NCI-H82 treated with DMSO at 0.1 percent for 48 hours (cell line): ENCODE results near the gene SPATA32.
A peak's percentile ranks its signal among the peaks of the same experiment; 100 is the strongest.

Experiments used
- DNase-seq: peaks from one replicate; lab custom pipeline; 2025; ENCODE audit not compliant: unreplicated experiment; lab: John Stamatoyannopoulos, UW

The SPATA32 gene

DNA sequence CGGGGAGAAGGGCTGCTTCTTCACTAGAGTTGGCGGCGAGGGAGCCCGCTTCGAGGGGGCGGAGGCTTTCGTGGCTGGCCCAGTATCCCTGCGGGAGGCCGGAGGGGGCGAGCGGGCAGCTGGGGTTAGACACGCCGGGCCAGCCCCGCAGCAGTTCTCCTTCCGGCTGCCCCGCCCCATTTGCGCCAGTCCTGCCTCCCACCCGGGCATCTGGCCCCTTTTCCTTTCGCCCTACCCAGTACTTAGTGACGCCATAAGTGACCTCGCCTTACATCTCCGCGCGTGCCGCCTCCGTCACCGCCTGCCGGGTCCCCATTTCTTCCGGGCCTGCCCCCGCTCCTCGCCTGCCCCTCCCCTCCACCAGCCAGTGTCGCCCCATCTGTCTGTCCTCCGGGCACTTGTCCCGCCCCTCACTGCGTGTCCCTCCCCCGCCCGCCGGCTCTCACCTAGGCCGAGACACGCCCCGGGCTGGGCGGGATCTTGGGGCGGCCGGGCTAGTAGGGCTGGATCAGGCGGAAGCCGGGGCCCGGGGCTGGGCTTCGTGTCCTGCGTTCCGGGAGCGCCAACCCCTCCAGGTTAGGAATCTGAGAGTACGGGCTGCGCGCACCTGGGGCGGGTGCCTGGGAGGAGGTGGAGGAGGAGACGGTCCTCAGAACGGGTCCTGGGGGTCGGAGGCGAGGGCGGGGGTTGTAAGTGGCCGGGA lies 14.3 kb downstream of the SPATA32 start:
- DNase-seq = peak; percentile 94

DNA sequence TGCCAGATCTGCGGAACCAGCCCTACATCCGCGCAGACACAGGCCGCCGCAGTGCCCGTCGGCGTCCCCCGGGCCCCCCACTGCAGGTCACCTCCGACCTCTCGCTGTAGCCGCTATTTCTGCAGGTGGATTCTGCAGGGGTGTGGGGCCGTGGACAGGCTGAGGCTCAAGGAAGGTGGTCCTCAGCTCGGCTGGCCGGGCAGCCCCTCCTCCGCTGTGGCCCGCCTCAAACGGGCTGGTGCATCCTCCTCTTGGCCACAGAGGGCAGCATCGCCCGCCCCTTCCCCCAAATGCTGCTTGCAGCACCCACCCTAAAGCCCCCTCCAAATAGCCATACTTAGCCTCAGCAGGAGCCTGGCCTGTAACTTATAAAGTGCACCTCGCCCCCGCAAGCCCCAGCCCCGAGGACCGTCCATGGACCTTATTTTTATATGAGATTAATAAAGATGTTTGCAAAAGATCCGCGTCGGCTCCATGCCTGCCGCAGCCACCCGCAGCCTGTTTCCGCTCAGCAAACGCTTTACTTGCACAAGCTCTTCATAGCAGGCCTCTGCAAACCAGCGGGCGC lies 14.9 kb downstream of the SPATA32 start:
- DNase-seq = peak; percentile 32

DNA sequence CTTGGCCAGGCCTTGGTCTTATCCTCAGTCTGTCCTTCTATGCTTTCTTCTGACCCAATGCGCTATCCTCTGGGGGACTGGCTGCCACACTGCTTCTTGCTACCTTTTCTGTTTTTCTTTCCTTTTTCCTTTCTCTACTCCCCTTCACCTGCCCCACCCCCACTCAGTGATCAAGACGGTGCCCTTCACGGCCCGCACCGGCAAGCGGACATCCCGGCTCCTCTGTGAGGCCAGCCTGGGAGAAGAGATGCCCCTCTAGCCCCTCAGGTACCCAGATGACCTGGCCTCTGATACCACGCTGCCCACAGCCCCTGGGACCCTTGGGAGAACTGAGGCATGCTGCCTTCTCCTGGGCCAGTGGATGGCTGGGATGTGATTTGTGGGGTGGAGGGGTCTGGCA lies 15.6 kb downstream of the SPATA32 start:
- DNase-seq = no peak

DNA sequence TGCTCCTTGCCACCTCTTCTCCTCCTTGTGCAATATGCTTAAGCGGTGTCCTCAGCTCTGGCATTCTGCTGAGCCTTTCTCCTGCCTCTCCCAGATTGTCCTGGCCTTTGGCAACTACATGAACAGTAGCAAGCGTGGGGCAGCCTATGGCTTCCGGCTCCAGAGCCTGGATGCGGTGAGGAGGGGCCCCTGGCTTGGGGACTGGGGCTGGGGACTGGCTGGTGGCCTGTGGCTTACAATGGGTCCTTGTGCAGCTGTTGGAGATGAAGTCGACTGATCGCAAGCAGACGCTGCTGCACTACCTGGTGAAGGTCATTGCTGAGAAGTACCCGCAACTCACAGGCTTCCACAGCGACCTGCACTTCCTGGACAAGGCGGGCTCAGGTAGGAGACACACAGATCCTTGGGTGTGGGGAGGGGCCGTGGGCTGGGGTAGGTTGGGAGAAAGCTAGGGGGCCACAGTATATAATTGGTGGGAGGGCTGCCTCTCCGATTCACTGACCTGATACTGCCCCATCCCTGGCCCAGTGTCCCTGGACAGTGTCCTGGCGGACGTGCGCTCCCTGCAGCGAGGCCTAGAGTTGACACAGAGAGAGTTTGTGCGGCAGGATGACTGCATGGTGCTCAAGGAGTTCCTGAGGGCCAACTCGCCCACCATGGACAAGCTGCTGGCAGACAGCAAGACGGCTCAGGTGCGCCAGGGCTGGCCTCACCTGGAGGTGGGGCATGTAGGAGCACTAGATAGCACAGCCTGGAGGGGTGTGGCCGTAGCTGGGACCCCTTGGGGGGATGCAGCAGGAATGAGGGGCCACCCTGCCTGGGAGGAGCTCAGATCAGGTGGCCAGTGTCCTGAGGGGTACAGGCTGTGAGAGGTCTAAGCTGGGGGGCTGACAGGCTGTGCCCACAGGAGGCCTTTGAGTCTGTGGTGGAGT lies 16.9 kb downstream of the SPATA32 start:
- DNase-seq = no peak

DNA sequence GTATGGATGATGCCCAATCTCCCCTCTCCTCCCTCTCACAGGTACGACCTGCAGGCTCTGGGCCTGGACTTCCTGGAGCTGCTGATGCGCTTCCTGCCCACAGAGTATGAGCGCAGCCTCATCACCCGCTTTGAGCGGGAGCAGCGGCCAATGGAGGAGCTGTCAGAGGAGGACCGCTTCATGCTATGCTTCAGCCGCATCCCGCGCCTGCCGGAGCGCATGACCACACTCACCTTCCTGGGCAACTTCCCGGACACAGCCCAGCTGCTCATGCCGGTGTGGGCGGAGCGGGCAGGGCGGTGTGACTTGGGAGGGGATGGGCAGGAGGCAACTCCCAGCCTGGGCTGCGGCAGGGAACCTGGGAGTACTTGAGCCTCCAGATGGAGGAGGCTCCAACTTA lies 18.1 kb downstream of the SPATA32 start:
- no peak for DNase-seq

DNA sequence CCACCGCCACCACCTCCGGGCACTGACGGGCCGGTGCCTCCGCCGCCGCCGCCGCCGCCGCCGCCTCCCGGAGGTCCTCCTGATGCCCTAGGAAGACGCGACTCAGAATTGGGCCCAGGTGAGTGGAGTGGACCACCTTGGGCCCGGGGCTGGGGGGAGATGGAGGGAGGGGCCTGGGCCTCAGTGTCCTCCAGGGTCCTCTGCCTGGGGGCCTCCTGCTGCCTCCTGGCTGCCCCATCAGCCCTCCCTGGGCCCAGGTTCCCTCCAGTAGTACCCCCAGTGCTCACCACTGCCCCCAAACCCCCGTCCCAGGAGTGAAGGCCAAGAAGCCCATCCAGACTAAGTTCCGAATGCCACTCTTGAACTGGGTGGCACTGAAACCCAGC lies 19.9 kb downstream of the SPATA32 start:
- no peak for DNase-seq

DNA sequence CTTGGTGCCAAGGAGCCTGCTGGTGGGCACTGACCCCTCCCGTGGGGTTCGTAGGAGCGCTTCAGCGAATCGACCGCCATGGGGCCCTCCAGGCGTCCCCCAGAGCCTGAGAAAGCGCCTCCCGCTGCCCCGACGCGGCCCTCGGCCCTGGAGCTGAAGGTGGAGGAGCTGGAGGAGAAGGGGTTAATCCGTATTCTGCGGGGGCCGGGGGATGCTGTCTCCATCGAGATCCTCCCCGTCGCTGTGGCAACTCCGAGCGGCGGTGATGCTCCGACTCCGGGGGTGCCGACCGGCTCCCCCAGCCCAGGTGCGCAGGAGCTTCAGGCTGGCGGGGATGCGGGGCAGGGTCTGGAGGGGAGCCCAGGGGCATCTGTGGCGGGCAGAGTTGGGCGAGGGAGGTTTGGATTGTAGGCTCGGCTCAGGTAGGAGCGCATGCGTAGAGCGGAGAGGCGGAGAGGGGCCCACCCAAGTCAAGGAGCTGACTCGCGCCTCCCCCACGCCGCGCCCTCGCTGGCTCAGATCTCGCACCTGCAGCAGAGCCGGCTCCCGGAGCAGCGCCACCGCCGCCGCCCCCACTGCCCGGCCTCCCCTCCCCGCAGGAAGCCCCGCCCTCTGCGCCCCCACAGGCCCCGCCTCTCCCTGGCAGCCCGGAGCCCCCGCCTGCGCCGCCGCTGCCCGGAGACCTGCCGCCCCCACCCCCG lies 20.4 kb downstream of the SPATA32 start:
- DNase-seq = no peak

DNA sequence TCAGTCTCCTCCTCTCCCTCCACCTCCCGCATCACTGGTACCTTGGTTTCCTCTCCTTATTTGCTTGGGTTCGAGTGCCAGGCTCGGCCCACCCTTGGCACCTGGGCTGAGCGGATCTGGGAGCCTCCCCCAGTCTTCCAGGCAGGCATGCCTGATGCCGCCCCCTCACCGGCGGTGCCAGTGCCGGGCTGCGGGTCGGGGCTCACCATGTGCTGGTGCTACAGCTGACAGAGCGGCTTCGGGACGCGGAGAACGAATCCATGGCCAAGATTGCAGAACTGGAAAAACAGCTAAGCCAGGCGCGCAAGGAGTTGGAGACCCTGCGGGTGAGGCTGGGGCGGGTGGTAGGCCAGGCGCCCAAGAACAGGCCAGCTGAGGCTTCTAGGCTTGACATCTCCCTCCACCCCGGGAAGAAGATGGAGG lies 21.0 kb downstream of the SPATA32 start:
- DNase-seq = no peak

DNA sequence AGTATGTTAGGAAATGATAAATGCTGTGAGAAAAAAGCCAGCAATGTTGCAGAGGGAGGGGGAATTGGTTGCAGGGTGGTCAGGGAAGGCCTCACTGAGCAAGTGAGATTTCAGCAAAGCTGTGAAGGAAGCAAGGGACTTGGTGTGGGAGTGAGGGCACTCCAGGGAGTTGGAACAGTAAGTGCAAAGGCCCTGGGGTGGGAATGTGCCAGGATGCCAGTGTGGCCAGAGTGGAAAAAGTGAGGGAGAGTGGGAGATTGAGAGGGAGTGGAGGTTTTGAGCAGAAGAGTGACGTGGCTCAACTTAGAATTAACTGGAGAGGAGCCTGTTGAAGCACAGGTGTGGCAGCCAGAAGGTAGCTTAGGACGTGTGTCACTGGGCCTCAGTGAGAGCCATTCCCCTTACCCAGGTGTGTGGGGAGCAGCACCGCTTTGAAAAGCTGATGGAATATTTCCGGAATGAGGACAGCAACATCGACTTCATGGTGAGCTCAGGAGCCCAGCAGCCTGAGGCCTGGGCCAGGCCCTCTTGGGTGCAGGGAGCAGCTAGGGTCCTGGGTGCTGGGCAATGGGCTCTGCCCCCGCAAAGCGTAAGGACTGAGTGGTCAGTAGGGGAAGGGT lies 23.6 kb downstream of the SPATA32 start:
- no peak for DNase-seq

DNA sequence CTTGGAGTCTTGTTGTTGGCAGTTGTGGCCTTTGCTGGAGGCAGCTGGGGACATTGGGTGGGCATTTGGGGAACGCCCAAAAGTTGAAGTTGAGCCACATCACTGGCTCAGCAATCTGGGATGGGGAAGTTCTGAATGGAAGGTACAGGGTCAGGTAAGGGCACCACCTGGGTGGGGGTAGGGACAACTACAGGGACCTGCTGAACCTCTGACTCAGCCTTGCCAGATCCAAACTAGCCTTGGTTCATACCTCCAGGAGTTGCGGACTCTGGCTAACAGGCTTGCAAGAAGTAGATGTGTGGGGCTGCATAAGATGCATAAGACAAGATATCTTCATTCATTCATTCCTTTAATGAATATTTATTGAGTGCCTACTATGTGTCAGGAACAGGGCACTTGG lies 24.2 kb downstream of the SPATA32 start:
- no peak for DNase-seq

DNA sequence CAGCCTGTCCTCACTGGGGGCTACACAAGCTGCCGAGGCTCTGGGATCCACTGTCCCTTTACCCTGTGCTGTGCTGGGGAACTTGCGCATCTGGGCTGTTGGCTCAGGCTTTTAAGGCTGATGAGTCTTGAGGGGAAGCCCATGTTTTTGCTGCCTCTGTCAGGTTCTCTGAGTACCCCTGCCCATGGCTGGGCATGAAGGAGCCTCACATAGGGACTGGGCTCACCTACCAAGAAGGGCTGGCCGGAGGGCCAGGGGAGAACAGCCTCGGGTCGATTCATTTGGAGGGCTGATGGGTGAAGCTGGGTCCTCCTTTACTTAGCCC lies 25.6 kb downstream of the SPATA32 start:
- no peak for DNase-seq

DNA sequence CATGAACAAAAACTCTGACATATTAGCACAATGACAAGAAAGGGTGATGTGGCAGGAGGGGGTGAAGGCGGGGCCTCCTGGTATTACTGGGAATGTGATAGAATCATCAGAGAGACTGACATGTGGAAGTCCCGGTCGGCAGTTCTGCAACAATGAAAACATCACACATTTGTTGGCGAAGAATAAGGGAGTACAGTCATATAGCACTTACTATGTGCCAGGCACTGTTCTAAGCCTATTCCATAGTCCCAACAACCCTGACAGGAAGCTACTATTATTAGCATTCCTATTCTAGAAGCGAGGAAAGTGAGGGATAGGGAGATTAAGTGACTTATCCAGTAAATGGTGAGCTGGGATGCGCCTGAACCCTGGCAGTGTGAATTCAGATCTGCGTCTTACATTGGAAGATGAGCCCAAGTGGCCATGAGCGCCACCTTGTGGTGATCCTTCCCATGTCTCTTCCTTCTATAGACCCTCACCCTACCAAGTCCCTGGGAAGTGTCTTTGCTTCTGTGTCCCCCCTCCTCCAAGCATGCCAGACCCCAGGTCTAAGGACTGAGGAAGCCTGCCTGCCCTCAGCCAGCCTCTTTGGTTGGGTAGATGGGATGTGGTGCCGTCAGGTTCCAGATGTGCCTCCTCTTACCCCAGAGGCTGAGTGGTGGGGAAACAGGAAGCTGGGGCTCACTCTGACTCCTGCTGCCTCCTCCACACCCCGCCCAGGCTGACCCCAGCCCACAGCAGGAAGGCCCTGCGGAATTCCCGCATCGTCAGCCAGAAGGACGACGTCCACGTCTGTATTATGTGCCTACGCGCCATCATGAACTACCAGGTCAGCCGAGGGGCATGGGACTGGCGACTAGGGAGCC lies 26.2 kb downstream of the SPATA32 start:
- peak; percentile 56 for DNase-seq

DNA sequence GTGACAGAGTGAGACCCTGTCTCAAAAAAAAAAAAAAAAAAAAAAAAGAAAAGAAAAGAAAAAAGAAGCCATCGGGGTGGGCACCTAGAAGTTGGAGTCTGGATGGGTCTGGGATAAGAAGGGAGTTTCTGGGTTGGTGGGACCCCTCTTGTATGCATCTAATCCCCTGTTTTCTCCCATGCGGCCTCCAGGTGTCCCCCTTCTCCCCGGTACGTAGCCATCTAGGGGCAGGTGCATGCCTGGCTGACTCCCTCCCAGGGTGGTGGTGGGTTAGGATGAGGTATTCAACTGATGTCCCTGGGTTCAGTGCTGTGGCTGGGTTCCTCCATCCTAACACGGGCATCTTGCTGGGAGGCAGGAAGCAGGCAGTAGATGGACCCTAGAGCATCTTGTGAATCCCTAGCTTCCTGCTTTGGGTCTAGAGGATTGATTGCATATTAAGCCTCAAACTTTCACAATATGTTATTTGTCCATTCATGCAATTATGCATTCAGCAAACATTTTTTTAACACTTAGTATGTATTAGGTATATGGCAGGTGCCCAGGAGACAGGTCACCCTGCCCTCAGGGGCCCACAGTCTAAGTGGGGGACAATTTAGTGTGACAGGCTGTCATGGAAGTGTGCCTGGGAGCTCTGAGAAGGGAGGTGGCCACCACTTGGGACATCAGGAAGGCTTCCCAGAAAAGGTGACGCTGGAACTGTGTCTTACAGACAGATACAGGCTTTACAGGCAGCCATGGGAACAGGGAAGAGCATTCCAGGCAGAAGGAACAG lies 27.1 kb downstream of the SPATA32 start:
- DNase-seq = peak; percentile 46

DNA sequence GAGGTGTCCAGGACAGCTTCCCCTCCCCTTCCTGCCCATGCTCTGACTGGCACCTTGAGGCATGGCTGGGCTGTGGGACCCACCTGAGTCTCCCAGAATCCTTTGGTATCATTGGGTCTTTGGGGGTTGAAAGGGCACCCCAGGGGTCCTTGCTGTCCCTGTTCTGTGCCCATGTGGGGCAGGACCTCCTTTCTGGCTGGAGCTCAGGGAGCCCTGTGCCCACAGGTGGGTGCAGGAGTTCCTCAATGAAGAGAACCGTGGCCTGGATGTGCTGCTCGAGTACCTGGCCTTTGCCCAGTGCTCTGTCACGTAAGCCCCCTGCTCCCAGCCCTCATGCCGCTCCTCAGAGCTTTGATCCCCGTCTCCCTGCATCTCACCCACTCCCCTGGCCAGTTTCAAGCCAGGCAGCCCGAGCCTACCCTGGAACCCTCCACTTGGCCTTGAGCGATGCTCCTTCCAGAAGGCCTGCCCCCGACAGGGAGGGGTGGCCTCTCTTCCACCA lies 28.4 kb downstream of the SPATA32 start:
- no peak for DNase-seq

DNA sequence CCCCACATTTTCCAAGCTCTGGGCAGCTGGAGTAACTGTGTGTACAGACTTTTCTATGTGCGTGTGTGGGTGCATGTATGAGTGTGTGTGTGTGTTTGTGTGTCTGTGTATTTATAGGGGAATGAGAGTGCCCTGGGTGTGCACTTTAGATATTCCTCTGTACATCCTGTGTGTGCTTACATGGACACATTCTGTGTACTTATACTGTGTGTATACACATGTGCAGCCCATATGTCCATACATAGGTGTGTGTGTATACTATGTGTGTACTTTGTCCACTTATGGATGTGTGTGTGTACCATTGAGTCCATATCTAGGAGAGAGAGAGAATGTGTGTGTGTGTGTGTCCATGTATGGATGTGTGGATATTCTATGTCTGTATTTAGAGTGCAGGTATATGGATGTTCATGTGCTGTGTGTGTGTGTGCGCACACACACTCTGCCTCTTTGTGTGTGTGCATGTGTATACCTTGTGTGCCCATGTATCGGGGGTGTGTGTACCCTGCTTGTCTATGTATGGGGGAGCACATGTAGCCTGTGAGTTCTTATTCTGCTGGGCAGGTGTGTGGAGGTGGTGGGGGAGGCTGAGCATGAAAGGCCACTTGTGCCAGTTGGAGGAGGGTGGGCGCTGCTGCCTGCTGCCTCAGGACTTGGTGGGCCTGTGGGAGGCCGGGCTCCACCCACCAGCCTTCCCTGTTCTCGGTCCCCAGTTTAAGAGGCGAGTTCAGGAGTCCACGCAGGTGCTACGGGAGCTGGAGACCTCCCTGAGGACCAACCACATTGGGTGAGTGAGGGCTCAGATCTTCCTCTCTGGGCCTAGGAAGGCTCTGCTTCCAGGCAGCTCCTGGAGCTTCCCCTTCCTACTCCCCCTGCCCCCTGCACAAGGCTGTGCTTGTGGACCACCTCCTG lies 29.1 kb downstream of the SPATA32 start:
- DNase-seq = no peak

DNA sequence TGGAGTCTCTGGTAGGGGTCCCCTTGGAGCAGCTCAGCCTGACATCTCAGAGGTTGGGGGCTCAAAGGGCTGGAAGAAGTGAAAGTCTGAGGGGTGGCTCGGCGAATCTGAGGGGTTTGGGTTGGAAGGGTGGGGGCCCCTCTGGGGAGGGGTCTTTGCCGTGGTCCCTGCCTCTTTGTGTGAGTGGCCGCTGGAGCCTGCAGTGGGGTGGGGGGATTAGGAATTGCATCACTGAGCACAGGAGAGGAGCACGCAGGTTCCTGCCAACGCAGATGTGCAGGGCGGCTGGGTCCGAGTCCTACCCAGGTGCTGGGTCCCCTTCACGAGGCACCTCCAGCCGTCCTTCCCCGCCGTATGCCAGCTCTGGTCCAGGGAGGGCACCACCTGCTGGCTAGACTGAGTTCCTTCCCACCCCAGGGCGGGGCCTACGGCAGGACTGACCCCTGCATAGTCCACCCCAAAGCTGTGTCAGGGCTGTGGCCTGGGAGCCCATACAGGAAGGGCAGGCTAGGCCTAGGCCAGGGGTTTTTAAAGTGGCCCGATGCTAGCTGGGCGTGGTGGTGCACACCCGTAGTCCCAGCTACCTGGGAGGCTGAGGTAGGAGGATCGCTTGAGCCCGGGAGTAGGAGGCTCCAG lies 30.3 kb downstream of the SPATA32 start:
- no peak for DNase-seq

DNA sequence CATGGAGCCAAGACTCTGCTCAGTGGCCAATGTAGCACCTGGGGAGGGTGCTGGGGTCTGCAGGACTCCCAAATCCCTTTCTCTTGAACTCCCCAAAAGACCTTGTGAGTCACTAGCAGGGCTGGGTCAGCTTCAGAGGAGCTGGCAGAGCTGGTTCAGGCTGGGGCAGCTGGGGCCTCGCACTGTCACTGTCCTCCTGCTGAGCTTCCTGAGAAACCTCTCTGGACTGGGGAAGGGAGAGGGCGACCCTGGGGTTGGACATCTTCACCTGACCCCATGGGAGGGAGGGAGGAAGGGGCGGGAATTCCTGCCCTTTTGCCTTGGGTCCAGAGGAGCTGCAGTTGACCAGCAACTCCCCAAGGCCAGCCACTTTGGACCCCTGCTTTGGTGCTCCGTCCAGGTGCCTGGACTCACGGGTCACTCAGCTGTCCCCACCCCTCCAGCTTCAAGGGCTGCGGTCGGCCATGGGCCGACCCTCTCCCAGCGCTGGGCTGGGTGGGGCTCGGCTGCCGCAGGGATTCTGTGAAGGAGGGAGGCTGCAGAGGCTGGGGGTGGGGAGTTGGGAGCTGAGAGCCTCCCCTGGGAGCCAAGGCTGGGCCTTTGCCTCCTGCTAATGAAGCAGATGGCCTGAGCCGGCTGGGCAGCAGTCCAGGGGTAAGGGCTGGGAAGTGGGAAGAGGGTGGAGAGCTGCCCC lies 31.0 kb downstream of the SPATA32 start:
- peak; percentile 71 for DNase-seq
